D721Med (cell line): ENCODE data around the gene ABLIM1.

ENCODE experiments used
- DNase-seq: peaks from one replicate; pipeline ENCODE4 v3.0.0; 2011; ENCODE audit warnings: low spot score; ENCODE audit not compliant: insufficient read length
- FAIRE-seq: peaks from 2 replicates; lab custom pipeline; 2011; peaks lifted over from hg19 to GRCh38; lab: Jason Lieb, UNC
- CTCF ChIP-seq: IDR thresholded peaks from 2 replicates; pipeline ENCODE4 v1.5.1; 2012; ENCODE audit warnings: mild to moderate bottlenecking, control low read depth; ENCODE audit not compliant: insufficient read depth; ENCODE audit errors: missing control alignments

ABLIM1 gene

GRCh38 chr10:114613237-114613979 is 44.7 kb downstream of the ABLIM1 start:
- DNase-seq (no peak), FAIRE-seq (no peak)
- no peak for TF ChIP-seq CTCF

GRCh38 chr10:114611617-114612016 is 46.5 kb downstream of the ABLIM1 start:
- FAIRE-seq (no peak), DNase-seq (no peak)
- no peak for TF ChIP-seq CTCF

DNA sequence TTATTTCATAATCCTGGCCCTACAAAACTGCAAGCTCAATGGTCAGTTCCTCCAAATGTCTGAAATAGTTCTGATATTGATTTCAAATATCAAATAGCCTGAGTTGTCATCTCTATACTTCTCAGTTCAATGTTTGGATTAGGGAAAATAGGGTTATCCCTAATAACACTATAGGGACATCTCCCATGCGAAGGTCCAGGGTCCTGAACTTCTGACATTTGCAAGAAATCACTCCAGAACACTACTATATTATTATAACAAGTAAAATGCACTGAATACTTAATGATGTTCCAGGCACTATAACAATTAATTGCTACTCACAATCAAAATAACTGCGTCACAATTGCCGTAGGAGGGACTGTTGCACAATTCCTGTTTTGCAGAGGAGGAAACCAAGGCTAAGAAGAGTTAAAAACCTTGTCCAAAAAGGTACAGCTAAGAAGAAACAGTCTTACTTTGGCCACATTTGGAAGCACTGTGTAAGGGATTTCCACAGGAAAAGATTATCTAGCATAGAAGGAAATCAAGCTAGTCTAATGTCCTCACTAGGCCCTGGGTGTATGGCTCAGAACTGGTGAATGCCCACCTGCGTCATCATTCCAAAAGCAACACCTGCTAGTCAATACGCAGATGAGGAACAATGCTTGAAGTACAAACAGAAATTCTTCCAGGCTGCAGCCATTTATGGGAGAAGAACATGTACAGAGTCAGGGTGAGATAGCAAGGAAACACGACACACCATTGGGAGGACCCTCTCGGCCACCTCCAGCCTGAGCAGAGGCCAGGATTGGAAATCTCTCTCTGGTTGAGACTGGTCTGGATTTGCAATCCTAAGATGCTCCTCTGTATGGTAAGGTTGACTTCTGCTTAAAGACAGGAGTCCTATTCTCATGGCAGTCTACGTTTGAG is 48.3 kb downstream of the ABLIM1 start:
- TF ChIP-seq CTCF = no peak
- FAIRE-seq (no peak), DNase-seq (no peak)

GRCh38 chr10:114607358-114607998 is 50.6 kb downstream of the ABLIM1 start:
- TF ChIP-seq CTCF = no peak
- FAIRE-seq = no peak
- DNase-seq = no peak

DNA sequence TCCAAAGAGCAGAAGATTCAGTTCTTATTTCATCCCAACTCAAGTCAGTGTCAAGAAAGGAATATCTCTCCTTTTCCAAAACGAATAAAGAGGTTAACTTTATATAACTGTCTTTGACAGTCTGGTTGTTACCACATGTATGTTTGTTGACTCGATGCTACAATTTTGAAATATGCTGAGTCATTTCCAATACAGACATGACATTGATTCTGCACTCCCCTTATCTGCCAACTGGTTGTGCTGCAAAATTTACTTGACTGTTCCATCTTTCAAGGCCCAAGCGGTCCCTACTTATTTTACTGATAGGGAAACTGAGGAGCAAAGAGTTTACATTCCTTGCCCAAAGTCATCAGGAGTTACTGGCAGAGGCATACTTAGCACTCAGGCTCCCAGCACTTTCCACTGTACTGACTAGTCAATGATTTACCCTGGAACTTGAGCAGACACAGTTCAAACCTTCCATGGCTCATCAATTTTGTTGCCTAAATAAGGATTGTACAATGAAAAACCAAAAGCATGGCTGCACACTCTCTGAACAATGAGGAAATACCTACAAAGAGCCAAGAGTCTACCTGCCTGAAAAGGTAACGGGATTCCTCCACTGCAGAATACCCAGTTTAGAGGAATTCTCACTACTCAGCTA is 52.8 kb downstream of the ABLIM1 start:
- FAIRE-seq (no peak), DNase-seq (no peak)
- TF ChIP-seq CTCF = no peak

DNA sequence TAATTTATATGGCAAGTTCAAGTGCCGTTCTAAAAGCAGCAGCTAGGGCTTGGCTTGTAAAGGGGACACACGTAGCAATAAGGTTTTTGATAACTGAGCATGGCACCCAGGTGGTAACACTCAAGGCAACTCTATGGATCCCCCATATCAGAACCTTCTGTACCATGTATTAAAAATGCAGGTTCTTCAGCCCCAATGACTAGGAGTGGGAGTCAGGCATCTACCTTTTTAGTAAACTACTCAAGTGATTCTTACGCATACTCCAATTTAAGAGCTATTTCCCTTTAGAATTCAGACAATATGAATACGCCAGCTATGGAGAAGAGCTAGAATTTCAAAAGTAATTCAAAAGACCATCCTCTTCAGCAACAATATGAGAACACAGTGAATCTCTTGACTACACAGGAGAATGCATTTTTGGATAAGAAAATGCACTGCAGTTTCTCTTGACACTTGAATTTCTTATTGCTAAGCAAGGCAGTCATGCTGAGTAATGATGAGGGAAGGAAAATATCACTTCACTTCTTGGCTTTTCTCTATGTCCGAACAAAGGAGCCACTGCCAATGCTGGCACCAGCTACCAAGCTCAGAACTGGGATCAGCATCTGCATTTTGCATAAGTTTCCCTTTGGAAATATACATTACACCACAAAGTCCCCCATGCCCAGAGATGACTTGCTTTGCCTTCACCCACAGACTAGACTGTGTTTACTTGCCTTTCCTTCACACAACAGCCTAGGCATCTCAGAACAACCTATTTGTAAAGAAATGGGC is 53.5 kb downstream of the ABLIM1 start:
- FAIRE-seq = no peak
- no peak for TF ChIP-seq CTCF
- no peak for DNase-seq
